K562 (cell line): ENCODE measurements around the gene SPATA33. TPM values are rescaled to one million over a fixed set of nuclear protein-coding genes. Genes with fewer than 3 reads are reported as not detected.

Source experiments
- ARID1B ChIP-seq: fragments of 450-650 bp; IDR thresholded peaks from 2 replicates; pipeline ENCODE4 v1.6.1; 2016; ENCODE audit warnings: antibody characterized with exemption, mild to moderate bottlenecking, inconsistent platforms
- CTCF ChIP-seq, 3 experiments: IDR thresholded peaks in 2 of 3; conservative IDR thresholded peaks in 1 of 3; 2 replicates each; pipeline ENCODE4 v1.5.1; 2011 to 2012; ENCODE audit warnings: low read length in 3 of 3, mild to moderate bottlenecking in 3 of 3, control low read depth in 2 of 3, improper control_type of control experiment in 1 of 3, inconsistent platforms in 1 of 3, low read depth in 1 of 3, mixed read lengths in 1 of 3, moderate library complexity in 1 of 3; ENCODE audit not compliant: insufficient read depth in 2 of 3
- KAT2B ChIP-seq: IDR thresholded peaks from one replicate; pipeline ENCODE4 v1.6.1; 2012; ENCODE audit warnings: low read depth, mild to moderate bottlenecking, control low read depth, inconsistent platforms, low read length, moderate library complexity
- LCOR ChIP-seq: sonication (generic); formaldehyde crosslinking; IDR thresholded peaks from 2 replicates; pipeline ENCODE4 v1.8.0; 2022; ENCODE audit warnings: mild to moderate bottlenecking, missing genetic modification reagents
- MED1 ChIP-seq: sonication (generic); formaldehyde crosslinking; IDR thresholded peaks from 2 replicates; pipeline ENCODE4 v1.8.1; 2023; ENCODE audit warnings: missing genetic modification reagents, borderline replicate concordance
- TBP ChIP-seq: optimal IDR thresholded peaks from 2 replicates; pipeline ENCODE3; 2011; ENCODE audit warnings: low read depth, low read length, improper control_type of control experiment
- U2AF1 ChIP-seq: fragments of 200-400 bp; formaldehyde crosslinking; optimal IDR thresholded peaks from 2 replicates; pipeline ENCODE3; 2017; ENCODE audit warnings: mild to moderate bottlenecking, low read depth, low read length, moderate library complexity
- ZBTB43 ChIP-seq: sonication (generic); formaldehyde crosslinking; IDR thresholded peaks from 2 replicates; pipeline ENCODE4 v1.8.0; 2023; ENCODE audit warnings: mild to moderate bottlenecking, missing genetic modification reagents
- ZNF224 ChIP-seq: sonication (generic); formaldehyde crosslinking; IDR thresholded peaks from 2 replicates; pipeline ENCODE4 v1.8.0; 2022; ENCODE audit warnings: mild to moderate bottlenecking, missing genetic modification reagents
- ZNF589 ChIP-seq: fragments of 200-800 bp; sonication (Bioruptor generic); IDR thresholded peaks from 2 replicates; pipeline ENCODE4 v1.6.1; 2016; ENCODE audit warnings: low read depth, missing genetic modification characterization, missing compliant biosample characterization
- ZNF79 ChIP-seq: fragments of 250-450 bp; sonication (Bioruptor Pico); IDR thresholded peaks from 2 replicates; pipeline ENCODE4 v1.4.0; 2020; ENCODE audit warnings: low read depth, mild to moderate bottlenecking, moderate library complexity
- polyA plus RNA-seq, 8 experiments: library from polyadenylated mRNA; depleted of rRNA in 4 of 8; stranded (reverse) in 5 of 8; unstranded in 3 of 8; fragments of >200 nt; fragmentation: Nextera tagmentation in 2 of 8; fragmentation: Illumina TruSeq in 1 of 8; extraction: Ambion mirVana in 2 of 8; extraction: Trizol in 1 of 8; gene quantifications; 2 replicates each; pipeline versions ENCODE4 v1.2.1 to v1.2.3, GENCODE V29; 2011 to 2014; ENCODE audit warnings: inconsistent platforms in 1 of 8, missing spikeins in 1 of 8
- total RNA-seq, 7 experiments: library from RNA; depleted of rRNA in 6 of 7; stranded (reverse); fragments of >200 nt in 6 of 7; fragmentation: Illumina TruSeq in 2 of 7; extraction: Trizol in 2 of 7; gene quantifications; 2 replicates each; pipeline versions ENCODE4 v1.2.1 to v1.2.3, GENCODE V29; 2011 to 2021; ENCODE audit warnings: low replicate concordance in 1 of 7
- TF ChIP-seq, protein P1 (sequence below), 2 experiments: fragments of 450-650 bp; IDR thresholded peaks; 2 replicates each; pipeline ENCODE4 v1.6.1; 2016; ENCODE audit warnings: mild to moderate bottlenecking in 2 of 2, borderline replicate concordance in 1 of 2, low read depth in 1 of 2, moderate library complexity in 1 of 2
- TF ChIP-seq, protein P2 (sequence below): fragments of 450-650 bp; formaldehyde crosslinking; conservative IDR thresholded peaks from 2 replicates; pipeline ENCODE4 v1.4.0; 2022; ENCODE audit warnings: mild to moderate bottlenecking, missing genetic modification characterization

Gene SPATA33
- total and polyA plus RNA-seq, 9 of the 15 experiments (the other 6 are each of a cell fraction or from before 2014, with no cell fraction given): 4.0 to 20.0 (median 11.8) TPM

DNA sequence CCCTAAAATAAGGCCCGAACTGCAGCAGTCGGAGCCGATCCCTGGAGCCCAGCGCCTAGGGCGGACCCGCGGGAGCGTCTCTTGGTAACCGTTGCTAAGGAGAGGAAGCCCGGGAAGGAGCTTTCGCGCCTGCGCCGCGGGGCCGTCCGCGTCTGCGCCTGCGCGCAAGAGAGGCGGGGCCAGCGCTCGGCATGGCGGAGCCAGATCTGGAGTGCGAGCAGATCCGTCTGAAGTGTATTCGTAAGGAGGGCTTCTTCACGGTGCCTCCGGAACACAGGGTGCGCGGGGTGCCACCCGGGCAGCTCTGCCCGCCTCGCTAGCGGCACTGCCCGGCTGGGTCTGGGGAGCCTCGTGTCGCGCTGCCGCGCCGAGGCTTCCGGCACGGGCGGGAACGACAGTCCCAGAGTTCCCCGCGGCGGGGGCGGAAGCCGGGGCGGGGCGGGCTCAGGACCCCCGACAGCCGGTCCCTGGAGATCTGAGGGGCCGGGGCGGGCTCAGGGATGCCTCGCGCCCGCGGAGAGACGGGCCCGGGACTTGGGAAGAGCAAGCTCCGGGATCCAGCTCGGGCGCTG, 29.0 kb downstream of the SPATA33 start, which contains the start of gene CDK10 (continued):
- TF ChIP-seq, protein P1, sequence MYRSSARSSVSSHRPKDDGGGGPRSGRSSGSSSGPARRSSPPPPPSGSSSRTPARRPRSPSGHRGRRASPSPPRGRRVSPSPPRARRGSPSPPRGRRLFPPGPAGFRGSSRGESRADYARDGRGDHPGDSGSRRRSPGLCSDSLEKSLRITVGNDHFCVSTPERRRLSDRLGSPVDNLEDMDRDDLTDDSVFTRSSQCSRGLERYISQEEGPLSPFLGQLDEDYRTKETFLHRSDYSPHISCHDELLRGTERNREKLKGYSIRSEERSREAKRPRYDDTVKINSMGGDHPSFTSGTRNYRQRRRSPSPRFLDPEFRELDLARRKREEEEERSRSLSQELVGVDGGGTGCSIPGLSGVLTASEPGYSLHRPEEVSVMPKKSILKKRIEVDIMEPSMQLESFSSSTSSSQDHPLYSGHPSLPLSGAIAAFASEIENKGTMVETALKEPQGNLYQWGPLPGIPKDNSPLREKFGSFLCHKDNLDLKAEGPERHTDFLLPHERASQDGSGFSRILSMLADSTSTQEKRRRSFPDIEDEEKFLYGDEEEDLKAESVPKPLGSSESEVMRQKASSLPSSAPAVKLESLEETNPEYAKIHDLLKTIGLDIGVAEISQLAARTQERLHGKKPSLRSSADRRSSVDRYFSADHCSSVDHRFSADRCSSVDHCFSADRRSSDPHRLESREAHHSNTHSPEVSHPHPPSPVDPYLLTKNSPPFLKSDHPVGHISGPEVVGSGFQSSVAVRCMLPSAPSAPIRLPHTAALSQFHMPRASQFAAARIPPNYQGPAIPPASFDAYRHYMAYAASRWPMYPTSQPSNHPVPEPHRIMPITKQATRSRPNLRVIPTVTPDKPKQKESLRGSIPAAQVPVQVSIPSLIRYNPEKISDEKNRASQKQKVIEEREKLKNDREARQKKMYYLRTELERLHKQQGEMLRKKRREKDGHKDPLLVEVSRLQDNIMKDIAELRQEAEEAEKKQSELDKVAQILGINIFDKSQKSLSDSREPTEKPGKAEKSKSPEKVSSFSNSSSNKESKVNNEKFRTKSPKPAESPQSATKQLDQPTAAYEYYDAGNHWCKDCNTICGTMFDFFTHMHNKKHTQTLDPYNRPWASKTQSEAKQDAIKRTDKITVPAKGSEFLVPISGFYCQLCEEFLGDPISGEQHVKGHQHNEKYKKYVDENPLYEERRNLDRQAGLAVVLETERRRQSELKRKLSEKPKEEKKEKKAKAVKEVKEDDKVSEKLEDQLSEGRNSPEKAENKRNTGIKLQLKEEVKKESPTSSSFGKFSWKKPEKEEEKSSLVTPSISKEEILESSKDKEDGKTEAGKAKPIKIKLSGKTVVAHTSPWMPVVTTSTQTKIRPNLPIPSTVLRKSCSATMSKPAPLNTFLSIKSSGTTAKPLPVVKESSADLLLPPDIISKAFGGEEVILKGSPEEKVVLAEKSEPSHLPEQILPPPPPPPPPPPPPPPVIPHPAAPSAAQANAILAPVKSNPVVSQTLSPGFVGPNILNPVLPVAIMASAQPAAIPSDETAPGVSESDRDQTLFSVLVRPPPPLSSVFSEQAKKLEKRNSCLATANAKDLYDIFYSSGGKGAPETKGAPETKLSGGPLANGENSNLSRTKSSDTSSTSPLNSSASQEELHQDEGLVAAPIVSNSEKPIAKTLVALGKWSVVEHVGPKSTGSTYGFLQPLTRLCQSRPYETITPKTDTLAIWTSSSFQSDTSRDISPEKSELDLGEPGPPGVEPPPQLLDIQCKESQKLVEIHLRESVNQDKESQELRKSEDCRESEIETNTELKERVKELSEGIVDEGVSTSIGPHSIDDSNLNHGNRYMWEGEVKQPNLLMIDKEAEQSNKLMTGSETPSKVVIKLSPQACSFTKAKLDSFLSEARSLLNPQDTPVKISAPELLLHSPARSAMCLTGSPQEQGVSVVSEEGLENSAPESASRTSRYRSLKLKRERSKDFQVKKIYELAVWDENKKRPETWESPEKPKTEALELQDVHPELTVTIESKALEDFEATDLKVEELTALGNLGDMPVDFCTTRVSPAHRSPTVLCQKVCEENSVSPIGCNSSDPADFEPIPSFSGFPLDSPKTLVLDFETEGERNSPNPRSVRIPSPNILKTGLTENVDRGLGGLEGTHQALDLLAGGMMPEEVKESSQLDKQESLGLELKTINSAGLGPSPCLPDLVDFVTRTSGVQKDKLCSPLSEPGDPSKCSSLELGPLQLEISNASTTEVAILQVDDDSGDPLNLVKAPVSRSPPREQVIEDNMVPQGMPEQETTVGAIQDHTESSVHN (IDR thresholded peaks at IDR 0.05; ENCODE audit: borderline replicate concordance in 1 of 2, low read depth in 1 of 2): no peak
- TF ChIP-seq U2AF1 (no peak), ZBTB43 (CRISPR knock-in tag) (no peak), KAT2B (no peak), ZNF79 (CRISPR knock-in tag) (no peak), ARID1B (no peak), TBP (peak; percentile 75), ZNF224 (CRISPR knock-in tag) (no peak), ZNF589 (no peak), MED1 (no peak), LCOR (no peak), CTCF (IDR thresholded peaks at IDR 0.05 in 2 of 3, conservative IDR thresholded peaks at IDR 0.05 in 1 of 3; ENCODE audit: insufficient read depth in 2 of 3, low read depth in 1 of 3, low read length in 3 of 3) (no peak)
- TF ChIP-seq, protein P2, sequence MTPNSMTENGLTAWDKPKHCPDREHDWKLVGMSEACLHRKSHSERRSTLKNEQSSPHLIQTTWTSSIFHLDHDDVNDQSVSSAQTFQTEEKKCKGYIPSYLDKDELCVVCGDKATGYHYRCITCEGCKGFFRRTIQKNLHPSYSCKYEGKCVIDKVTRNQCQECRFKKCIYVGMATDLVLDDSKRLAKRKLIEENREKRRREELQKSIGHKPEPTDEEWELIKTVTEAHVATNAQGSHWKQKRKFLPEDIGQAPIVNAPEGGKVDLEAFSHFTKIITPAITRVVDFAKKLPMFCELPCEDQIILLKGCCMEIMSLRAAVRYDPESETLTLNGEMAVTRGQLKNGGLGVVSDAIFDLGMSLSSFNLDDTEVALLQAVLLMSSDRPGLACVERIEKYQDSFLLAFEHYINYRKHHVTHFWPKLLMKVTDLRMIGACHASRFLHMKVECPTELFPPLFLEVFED (CRISPR knock-in tag): no peak
